Prostate gland (tissue), 2 donors: ENCODE data around the gene HCN4. TPM values are rescaled to one million over a fixed set of nuclear protein-coding genes. Genes with fewer than 3 reads are reported as not detected.

ENCODE experiments used
- DNase-seq: peaks from one replicate; pipeline ENCODE4 v3.0.0-alpha.2; 2019; ENCODE audit warnings: low spot score
- H3K27ac ChIP-seq, 2 donors: fragments of 200-600 bp; sonication (generic); 2 replicates each; pipeline ENCODE4 v1.5.1; 2017 to 2019
- H3K27me3 ChIP-seq: fragments of 200-600 bp; sonication (generic); replicated peaks from 2 replicates; pipeline ENCODE4 v1.5.1; 2019; ENCODE audit not compliant: insufficient read depth
- H3K36me3 ChIP-seq, 2 donors: fragments of 200-600 bp; sonication (generic); 1 replicate in 1 of 2; 2 replicates in 1 of 2; pipeline versions ENCODE4 v1.5.1 to v1.8.1; 2017 to 2019
- H3K4me1 ChIP-seq: fragments of 200-600 bp; sonication (generic); replicated peaks from 2 replicates; pipeline ENCODE4 v1.5.1; 2019
- H3K4me3 ChIP-seq, 2 donors: fragments of 200-600 bp; sonication (generic); 2 replicates each; pipeline ENCODE4 v1.5.1; 2017 to 2019
- H3K9me3 ChIP-seq: fragments of 200-600 bp; sonication (generic); 2 replicates; pipeline ENCODE4 v1.5.1; 2017
- CTCF ChIP-seq, 4 experiments: fragments of 200-600 bp in 2 of 4; fragments of 450-650 bp in 2 of 4; sonication (generic) in 2 of 4; IDR thresholded peaks; 1 replicate in 3 of 4; 2 replicates in 1 of 4; pipeline ENCODE4 v1.5.1; 2016 to 2019; ENCODE audit warnings: antibody characterized with exemption in 4 of 4, mild to moderate bottlenecking in 2 of 4, moderate library complexity in 2 of 4
- POLR2A ChIP-seq: fragments of 450-650 bp; IDR thresholded peaks from one replicate; pipeline ENCODE4 v1.6.1; 2016; ENCODE audit warnings: antibody characterized with exemption, mild to moderate bottlenecking
- POLR2AphosphoS5 ChIP-seq: sonication (generic); formaldehyde crosslinking; IDR thresholded peaks from one replicate; pipeline ENCODE4 v1.6.1; 2017; ENCODE audit warnings: antibody characterized with exemption
- WGBS: methylation state at CpG from one replicate; pipeline ENCODE4 v1.1.5; 2018; 5-methylcytosine and 5-hydroxymethylcytosine counted together
- intact Hi-C: fragments of 100-400 bp; cut with DNase I; formaldehyde crosslinking; loops from one replicate; pipeline ENCODE4 v1.14.2; 2022
- total RNA-seq, 2 donors: library from RNA; depleted of rRNA; stranded (reverse); fragments of >200 nt; gene quantifications; one replicate each; pipeline ENCODE4 v1.1.0, GENCODE V29; 2016

Gene HCN4
- total RNA-seq, 2 donors from 2014 or later = 0.18 to 6.0 TPM

DNA sequence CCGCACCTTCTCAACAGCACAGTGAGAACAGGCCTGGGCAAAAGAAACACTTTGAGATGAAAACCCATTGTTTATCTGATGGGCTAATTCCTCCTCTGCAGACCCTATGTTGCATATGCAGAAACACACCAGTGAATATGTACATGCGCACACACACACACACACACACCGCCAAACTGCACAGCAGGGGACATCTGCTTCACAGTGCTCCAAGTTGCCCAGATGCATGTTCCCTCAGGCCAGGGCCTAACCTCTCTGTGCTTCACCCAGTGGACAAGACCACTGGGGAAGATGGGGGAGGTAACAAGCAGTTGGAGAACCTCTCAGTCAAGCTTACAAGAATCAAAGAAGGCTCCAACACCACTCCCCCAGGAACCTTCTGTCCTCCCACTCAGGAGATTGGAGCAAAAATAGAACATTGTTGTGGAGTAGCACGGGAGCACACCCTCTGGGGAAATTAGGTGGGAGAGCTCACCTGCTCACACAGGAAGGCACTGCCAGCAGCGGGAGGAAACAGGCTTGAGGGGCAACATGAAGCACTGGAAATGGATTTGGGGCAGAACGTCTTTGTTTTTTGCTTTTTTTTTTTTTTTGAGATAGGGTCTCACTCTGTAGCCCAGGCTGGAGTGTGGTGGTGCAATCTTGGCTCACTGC is 13.0 kb downstream of the HCN4 start:
- no peaks in the 10 kb centered on the region for H3K9me3 ChIP-seq
- no peak overlapping the region for H3K4me3 ChIP-seq
- H3K4me1 ChIP-seq = no peaks in the 10 kb centered on the region
- H3K36me3 ChIP-seq = no peaks in the 10 kb centered on the region
- no peak for DNase-seq
- TF ChIP-seq POLR2A (no peak), CTCF (IDR thresholded peaks at IDR 0.05) (no peak), POLR2AphosphoS5 (no peak)
- no peaks in the 10 kb centered on the region for H3K27me3 ChIP-seq
- intact Hi-C loops = no loop called here
- H3K27ac ChIP-seq = no peak overlapping the region
- 75% methylated on average over 6 of the region's 6 CpGs for WGBS

GRCh38 chr15:73354241-73354640 is 14.5 kb downstream of the HCN4 start:
- no peaks in the 10 kb centered on the region for H3K36me3 ChIP-seq
- no peak for DNase-seq
- H3K27me3 ChIP-seq = no peaks in the 10 kb centered on the region
- TF ChIP-seq POLR2AphosphoS5 (no peak), CTCF (IDR thresholded peaks at IDR 0.05) (no peak), POLR2A (no peak)
- H3K4me3 ChIP-seq = no peak overlapping the region
- intact Hi-C loops = no loop called here
- no peaks in the 10 kb centered on the region for H3K9me3 ChIP-seq
- WGBS = 78% methylated on average over 4 of the region's 4 CpGs
- H3K27ac ChIP-seq = no peak overlapping the region
- H3K4me1 ChIP-seq = no peaks in the 10 kb centered on the region

DNA sequence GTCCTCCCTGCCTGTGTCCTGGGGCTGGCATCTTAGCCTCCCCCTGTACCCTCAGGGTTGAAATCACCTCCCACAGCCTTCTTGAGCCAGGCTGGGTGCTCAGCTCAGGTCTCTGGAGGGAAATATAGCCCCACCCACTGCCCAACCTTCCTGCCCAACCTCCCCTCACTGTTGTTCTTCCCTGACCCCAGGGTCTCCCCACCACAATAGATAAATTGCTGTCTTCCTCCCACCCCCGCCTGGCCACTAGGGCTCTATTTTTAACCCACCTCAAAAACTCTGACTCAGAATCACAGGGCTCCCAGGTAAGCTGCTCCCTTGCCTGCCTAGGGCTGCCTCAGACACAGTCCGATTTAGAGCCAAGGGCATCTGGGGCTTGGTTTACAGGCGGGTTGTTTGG is 15.0 kb downstream of the HCN4 start:
- no peaks in the 10 kb centered on the region for H3K9me3 ChIP-seq
- H3K36me3 ChIP-seq = no peaks in the 10 kb centered on the region
- DNase-seq = no peak
- intact Hi-C loops = no loop called here
- no peak overlapping the region for H3K27ac ChIP-seq
- 56% methylated on average over 3 of the region's 3 CpGs for whole genome bisulfite sequencing
- H3K4me3 ChIP-seq = no peak overlapping the region
- no peaks in the 10 kb centered on the region for H3K4me1 ChIP-seq
- H3K27me3 ChIP-seq = no peaks in the 10 kb centered on the region
- no peak for TF ChIP-seq POLR2AphosphoS5
- TF ChIP-seq POLR2A = no peak
- no peak for TF ChIP-seq CTCF (IDR thresholded peaks at IDR 0.05)

- Histone ChIP-seq H3K36me3 (no peaks in the 10 kb centered on the region), H3K4me3 (no peak overlapping the region), H3K27ac (no peak overlapping the region), H3K9me3 (no peaks in the 10 kb centered on the region), H3K4me1 (no peaks in the 10 kb centered on the region), H3K27me3 (no peaks in the 10 kb centered on the region)
- no peak for DNase-seq
- no peak for TF ChIP-seq POLR2AphosphoS5
- TF ChIP-seq POLR2A = no peak
- no peak for TF ChIP-seq CTCF (IDR thresholded peaks at IDR 0.05)
- intact Hi-C loops = no loop called here
- WGBS = 68% methylated on average over 10 of the region's 10 CpGs
Measured at GRCh38 chr15:73352082-73352481, 16.7 kb downstream of the HCN4 start.

- no peak for DNase-seq
Measured at GRCh38 chr15:73349191-73349590, 19.6 kb downstream of the HCN4 start.

More at GRCh38 chr15:73349191-73349590, 19.6 kb downstream of the HCN4 start:
- Histone ChIP-seq H3K27me3 (no peaks in the 10 kb centered on the region), H3K36me3 (no peaks in the 10 kb centered on the region), H3K4me3 (no peak overlapping the region), H3K4me1 (no peaks in the 10 kb centered on the region), H3K9me3 (no peaks in the 10 kb centered on the region), H3K27ac (no peak overlapping the region)
- intact Hi-C loops = no loop called here
- no peak for TF ChIP-seq POLR2AphosphoS5
- TF ChIP-seq POLR2A = no peak
